GM12878 (cell line): ENCODE measurements around the gene DND1. TPM values are rescaled to one million over a fixed set of nuclear protein-coding genes. Genes with fewer than 3 reads are reported as not detected.

Experiments
- IRF4 ChIP-seq: IDR thresholded peaks from 2 replicates; pipeline ENCODE4 v1.6.1; 2011; ENCODE audit warnings: low read depth, low read length
- polyA plus RNA-seq, 11 experiments: library from polyadenylated mRNA; depleted of rRNA in 4 of 11; unstranded in 6 of 11; stranded (reverse) in 5 of 11; fragments of >200 nt; fragmentation: Nextera tagmentation in 4 of 11; fragmentation: Illumina TruSeq in 1 of 11; extraction: Ambion mirVana in 4 of 11; extraction: Trizol in 1 of 11; gene quantifications; 1 replicate in 1 of 11; 2 replicates in 10 of 11; pipeline versions ENCODE4 v1.2.1 to v1.2.3, GENCODE V29; 2011 to 2016; ENCODE audit warnings: inconsistent platforms in 2 of 11, missing spikeins in 2 of 11, low read depth in 1 of 11
- total RNA-seq, 4 experiments: library from RNA; depleted of rRNA in 3 of 4; stranded (reverse); fragments of >200 nt in 3 of 4; fragmentation: Illumina TruSeq in 1 of 4; extraction: Trizol in 1 of 4; gene quantifications; 2 replicates each; pipeline versions ENCODE4 v1.2.1 to v1.2.3, GENCODE V29; 2013 to 2021
- TF ChIP-seq, protein P1 (sequence below): fragments of 450-650 bp; formaldehyde crosslinking; IDR thresholded peaks from 2 replicates; pipeline ENCODE4 v1.4.0; 2020; ENCODE audit warnings: mild to moderate bottlenecking, moderate library complexity
- TF ChIP-seq, protein P2 (sequence below): fragments of 150-350 bp; IDR thresholded peaks from 2 replicates; pipeline ENCODE4 v1.6.1; 2016; ENCODE audit warnings: low read depth, low read length

DND1 gene
- total and polyA plus RNA-seq, 10 of the 15 experiments (the other 5 are each of a cell fraction or from before 2014, with no cell fraction given), result 0.15 to 2.9 (median 0.73) TPM; not detected in 2

DNA sequence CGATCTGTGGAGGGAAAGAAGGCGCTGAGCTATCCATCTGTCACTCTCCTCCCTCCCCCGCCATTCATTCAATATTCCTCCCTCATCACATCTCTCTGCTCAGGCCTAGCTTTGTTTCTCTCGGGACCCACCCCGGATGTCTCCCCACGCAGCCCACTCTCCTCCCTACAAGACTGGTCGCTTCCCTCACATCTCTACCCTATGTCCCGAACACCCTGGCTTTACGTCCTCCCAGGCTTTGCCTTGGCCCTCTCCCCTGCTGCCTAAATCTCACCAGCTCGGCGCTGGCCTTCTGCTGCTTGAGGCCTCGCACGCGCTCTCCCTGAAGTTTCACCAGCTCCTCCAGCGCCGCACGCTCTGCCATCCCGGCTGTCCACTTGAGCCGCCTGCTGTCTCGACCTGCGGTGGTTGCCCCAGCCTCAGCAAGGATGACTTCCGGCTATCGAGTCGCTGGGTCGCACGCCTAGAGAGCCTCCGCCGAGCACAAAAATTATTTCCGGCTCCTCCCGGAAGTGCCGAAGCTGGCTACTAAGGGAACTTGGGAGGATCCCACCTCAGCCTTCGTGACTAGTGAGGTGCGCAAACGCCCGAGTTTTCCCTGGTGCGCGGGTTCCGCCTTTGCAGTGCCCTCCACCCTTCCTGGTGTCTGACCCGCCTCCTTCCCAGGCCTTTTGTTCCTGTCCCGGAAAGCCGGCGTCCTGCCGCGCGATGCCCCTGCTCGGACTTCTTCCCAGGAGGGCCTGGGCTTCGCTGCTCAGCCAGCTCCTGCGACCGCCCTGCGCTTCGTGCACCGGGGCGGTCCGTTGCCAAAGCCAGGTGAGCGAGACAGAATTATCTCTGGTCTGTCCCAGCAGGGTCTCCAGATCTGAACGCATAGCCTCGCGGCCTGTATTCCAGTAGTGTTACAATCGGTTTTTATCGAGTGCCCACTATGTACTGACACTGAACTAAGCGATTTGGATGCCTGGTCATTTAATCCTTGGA, 17.9 kb upstream of the DND1 start, which contains the start of the genes HARS1 and HARS2 (continued):
- no peak for TF ChIP-seq IRF4
- TF ChIP-seq, protein P1, sequence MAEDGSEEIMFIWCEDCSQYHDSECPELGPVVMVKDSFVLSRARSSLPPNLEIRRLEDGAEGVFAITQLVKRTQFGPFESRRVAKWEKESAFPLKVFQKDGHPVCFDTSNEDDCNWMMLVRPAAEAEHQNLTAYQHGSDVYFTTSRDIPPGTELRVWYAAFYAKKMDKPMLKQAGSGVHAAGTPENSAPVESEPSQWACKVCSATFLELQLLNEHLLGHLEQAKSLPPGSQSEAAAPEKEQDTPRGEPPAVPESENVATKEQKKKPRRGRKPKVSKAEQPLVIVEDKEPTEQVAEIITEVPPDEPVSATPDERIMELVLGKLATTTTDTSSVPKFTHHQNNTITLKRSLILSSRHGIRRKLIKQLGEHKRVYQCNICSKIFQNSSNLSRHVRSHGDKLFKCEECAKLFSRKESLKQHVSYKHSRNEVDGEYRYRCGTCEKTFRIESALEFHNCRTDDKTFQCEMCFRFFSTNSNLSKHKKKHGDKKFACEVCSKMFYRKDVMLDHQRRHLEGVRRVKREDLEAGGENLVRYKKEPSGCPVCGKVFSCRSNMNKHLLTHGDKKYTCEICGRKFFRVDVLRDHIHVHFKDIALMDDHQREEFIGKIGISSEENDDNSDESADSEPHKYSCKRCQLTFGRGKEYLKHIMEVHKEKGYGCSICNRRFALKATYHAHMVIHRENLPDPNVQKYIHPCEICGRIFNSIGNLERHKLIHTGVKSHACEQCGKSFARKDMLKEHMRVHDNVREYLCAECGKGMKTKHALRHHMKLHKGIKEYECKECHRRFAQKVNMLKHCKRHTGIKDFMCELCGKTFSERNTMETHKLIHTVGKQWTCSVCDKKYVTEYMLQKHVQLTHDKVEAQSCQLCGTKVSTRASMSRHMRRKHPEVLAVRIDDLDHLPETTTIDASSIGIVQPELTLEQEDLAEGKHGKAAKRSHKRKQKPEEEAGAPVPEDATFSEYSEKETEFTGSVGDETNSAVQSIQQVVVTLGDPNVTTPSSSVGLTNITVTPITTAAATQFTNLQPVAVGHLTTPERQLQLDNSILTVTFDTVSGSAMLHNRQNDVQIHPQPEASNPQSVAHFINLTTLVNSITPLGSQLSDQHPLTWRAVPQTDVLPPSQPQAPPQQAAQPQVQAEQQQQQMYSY (CRISPR knock-in tag), result no peak
- TF ChIP-seq, protein P2, sequence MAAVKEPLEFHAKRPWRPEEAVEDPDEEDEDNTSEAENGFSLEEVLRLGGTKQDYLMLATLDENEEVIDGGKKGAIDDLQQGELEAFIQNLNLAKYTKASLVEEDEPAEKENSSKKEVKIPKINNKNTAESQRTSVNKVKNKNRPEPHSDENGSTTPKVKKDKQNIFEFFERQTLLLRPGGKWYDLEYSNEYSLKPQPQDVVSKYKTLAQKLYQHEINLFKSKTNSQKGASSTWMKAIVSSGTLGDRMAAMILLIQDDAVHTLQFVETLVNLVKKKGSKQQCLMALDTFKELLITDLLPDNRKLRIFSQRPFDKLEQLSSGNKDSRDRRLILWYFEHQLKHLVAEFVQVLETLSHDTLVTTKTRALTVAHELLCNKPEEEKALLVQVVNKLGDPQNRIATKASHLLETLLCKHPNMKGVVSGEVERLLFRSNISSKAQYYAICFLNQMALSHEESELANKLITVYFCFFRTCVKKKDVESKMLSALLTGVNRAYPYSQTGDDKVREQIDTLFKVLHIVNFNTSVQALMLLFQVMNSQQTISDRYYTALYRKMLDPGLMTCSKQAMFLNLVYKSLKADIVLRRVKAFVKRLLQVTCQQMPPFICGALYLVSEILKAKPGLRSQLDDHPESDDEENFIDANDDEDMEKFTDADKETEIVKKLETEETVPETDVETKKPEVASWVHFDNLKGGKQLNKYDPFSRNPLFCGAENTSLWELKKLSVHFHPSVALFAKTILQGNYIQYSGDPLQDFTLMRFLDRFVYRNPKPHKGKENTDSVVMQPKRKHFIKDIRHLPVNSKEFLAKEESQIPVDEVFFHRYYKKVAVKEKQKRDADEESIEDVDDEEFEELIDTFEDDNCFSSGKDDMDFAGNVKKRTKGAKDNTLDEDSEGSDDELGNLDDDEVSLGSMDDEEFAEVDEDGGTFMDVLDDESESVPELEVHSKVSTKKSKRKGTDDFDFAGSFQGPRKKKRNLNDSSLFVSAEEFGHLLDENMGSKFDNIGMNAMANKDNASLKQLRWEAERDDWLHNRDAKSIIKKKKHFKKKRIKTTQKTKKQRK, result no peak
